ACC112 (cell line): Measurements from ENCODE around the gene CCDC146.
A peak's percentile ranks its signal among the peaks of the same experiment; 100 is the strongest.
"Not testable (repeated sequence)": the region's sequence is repeated elsewhere in the genome, so short reads cannot be mapped to it uniquely, and the experiment has no call there.

Source experiments
- H2AFZ ChIP-seq: fragments of 200-600 bp; sonication (generic); one replicate; pipeline ENCODE4 v1.6.0; 2017; ENCODE audit warnings: antibody characterized with exemption, low read length; ENCODE audit not compliant: unreplicated experiment
- H3K27ac ChIP-seq: fragments of 200-600 bp; sonication (generic); 2 replicates; pipeline ENCODE4 v1.5.1; 2014; ENCODE audit warnings: low read depth, mild to moderate bottlenecking, antibody characterized with exemption, low read length, moderate library complexity
- H3K27me3 ChIP-seq: fragments of 200-600 bp; sonication (generic); 2 replicates; pipeline ENCODE4 v1.6.1; 2014; ENCODE audit warnings: mild to moderate bottlenecking, antibody characterized with exemption, low read length, moderate library complexity, mixed read lengths; ENCODE audit not compliant: insufficient read depth
- H3K36me3 ChIP-seq: fragments of 200-600 bp; sonication (generic); 2 replicates; pipeline ENCODE4 v1.6.1; 2016; ENCODE audit warnings: mild to moderate bottlenecking, antibody characterized with exemption, low read length, moderate library complexity, mixed read lengths; ENCODE audit not compliant: insufficient read depth
- H3K4me1 ChIP-seq: fragments of 200-600 bp; sonication (generic); one replicate; pipeline ENCODE4 v1.6.1; 2016; ENCODE audit warnings: low read length, mixed read lengths; ENCODE audit not compliant: insufficient read depth, unreplicated experiment, control insufficient read depth
- H3K4me3 ChIP-seq: fragments of 200-600 bp; sonication (generic); 2 replicates; pipeline ENCODE4 v1.5.1; 2014; ENCODE audit warnings: mild to moderate bottlenecking, low read depth, low read length
- H3K79me2 ChIP-seq: fragments of 200-600 bp; sonication (generic); one replicate; pipeline ENCODE4 v1.6.0; 2016; ENCODE audit warnings: low read length; ENCODE audit not compliant: control insufficient read depth, unreplicated experiment, insufficient read depth

The CCDC146 gene

DNA sequence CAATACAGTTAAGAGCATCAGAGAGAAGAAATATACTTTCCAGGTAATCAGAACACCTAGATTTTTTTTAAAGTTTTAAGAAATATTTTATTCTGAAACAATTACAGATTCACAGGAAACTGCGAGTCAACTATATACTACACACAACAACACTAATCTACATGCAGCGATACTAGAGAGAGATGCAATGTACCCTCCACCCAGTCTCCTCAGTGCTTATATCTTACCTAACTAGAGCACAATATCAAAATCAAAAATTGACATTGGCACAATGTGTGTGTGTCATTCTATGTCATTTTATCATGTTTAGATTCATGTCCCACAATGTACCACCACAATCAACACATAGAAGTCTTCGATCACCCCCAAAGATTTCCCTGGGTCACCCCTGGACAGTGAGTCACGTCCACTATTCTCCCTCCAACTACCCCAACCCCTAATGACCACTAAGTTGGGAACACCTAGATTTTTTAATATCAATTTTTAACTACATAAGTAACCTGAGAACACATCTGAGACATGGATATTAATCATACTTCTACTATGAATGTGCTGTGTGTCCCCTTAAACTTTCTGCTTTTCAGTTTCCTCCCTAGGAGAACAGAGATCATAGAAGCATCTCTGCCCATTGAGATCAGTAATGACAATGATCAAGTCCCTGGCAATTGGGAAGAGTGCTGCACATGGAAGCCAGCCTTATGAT, 207.2 kb downstream of the CCDC146 start:
- Histone ChIP-seq H3K27me3 (no peaks in the 10 kb centered on the region), H3K36me3 (no peaks in the 10 kb centered on the region), H3K27ac (peak overlapping the region; percentile 15; the same call in 1 of the 2 replicates), H2AFZ (peak overlapping the region; percentile 24), H3K4me1 (peaks cover 59% of the 10 kb centered on the region), H3K4me3 (no peak overlapping the region; the same call in 1 of the 2 replicates), H3K79me2 (no peaks in the 10 kb centered on the region)

DNA sequence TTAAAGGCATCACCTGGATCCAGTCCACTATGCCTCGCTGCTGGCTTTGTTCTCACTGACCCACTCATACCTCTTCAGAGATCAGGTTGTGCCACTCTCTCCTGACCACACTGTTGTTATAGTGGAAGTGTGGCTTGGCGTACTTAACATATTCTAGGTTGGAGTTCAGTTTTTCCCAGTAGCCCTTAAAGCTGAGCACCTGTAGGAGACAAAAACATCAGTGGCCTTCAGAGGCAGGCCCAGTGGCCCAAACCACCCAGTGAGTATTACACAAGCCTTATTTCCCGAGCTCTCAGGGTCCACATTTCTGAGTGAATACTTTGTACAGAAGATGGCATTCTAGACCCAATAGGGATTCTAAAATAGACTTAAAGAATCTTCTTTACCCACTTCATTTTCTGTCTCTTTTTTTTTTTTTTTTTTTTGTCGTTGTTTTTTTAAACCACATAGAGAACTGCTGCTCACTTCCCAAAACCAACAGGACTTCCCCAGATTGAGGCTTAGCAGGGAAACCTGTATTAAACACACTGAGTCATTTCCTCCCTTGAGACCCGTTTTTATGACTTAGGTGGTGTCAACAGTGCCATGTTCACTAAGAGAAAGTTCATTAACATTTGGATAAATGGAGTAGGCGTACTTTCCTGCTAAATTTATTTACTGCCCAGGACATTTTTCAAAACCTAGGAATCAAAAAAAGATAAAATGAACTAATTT, 207.9 kb downstream of the CCDC146 start:
- Histone ChIP-seq H3K27ac (peak overlapping the region; percentile 15; the same call in 1 of the 2 replicates), H3K4me1 (peaks cover 59% of the 10 kb centered on the region), H3K36me3 (no peaks in the 10 kb centered on the region), H3K4me3 (no peak overlapping the region; the same call in 1 of the 2 replicates), H3K27me3 (no peaks in the 10 kb centered on the region), H3K79me2 (no peaks in the 10 kb centered on the region), H2AFZ (peak overlapping the region; percentile 24)

DNA sequence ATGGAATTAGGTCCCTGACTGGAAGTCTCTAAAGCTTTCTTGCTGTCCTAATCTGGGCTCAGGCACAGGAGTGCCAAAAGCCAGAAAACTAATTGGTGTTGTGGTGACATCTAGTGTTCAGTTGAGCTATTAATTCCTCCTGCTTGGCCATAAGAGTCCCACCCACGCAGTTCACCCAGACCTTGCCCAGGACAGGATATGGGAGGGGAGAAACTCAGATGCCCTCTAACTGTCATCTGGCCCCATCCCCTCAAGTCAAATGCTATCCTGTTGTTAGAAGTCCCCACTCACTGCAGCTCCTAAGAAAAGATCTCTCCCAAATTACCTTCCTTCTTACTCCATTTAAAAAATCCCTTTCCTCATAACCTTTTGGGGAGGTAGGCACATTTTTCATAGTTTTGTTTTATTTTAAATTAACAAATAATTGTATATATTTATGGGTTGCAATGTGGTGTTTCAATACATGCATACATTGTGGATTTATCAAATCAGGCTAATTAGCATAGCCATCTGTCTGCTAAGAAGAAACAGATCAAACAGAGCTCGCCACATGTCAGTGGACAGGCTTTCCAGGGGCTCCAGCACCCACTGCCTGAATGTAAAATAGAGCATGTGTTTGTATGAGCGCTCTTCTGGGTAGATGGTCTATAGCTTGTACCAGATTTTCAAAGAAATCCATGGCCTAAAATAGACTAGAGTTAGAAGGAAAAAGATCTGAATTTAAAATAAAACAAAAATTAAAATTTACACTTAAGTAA, 209.7 kb downstream of the CCDC146 start:
- Histone ChIP-seq H3K27ac (no peak overlapping the region), H3K27me3 (no peaks in the 10 kb centered on the region), H3K36me3 (no peaks in the 10 kb centered on the region), H3K79me2 (no peaks in the 10 kb centered on the region), H3K4me1 (peaks cover 44% of the 10 kb centered on the region), H2AFZ (no peak overlapping the region), H3K4me3 (no peak overlapping the region)

DNA sequence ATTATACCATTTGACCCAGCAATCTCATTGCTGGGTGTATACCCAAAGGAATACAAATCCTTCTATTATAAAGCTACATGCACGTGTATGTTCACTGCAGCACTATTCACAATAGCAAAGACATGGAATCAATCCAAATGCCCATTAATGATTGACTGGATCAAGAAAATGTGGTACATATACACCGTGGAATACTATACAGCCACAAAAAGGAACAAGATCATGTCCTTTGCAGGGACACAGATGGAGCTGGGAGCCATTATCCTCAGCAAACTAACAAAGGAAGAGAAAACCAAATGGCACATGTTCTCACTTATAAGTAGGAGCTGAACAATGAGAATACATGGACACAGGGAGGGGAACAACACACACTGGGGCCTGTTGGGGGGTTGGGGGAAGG, 211.6 kb downstream of the CCDC146 start:
- not testable (repeated sequence) for H3K27ac ChIP-seq, H3K79me2 ChIP-seq, H3K36me3 ChIP-seq, H3K27me3 ChIP-seq, H2AFZ ChIP-seq, H3K4me3 ChIP-seq
- H3K4me1 ChIP-seq: peaks cover 25% of the 10 kb centered on the region

DNA sequence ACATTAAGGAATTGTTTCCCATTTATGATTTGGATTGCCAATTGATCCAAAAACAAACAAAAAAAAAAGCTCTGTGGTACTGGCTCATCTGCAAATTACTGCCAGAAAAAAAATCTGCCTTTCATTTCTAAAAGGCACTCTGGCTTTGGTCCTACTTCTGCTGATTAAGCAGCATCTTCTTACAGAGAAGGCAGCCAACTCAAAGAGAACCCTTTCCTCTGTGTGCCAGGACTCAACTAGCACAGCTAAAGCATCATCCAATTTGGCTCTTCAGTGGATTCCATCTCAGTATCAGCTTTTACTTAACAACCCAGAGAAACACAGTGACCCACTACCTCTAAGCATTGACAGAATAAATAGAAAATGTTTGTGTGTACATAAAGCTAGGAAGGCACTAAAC, 213.2 kb downstream of the CCDC146 start:
- no peak overlapping the region for H2AFZ ChIP-seq
- H3K79me2 ChIP-seq: no peaks in the 10 kb centered on the region
- H3K4me1 ChIP-seq: peaks cover 11% of the 10 kb centered on the region
- no peak overlapping the region for H3K4me3 ChIP-seq
- H3K27me3 ChIP-seq: no peaks in the 10 kb centered on the region
- no peak overlapping the region for H3K27ac ChIP-seq
- H3K36me3 ChIP-seq: no peaks in the 10 kb centered on the region

DNA sequence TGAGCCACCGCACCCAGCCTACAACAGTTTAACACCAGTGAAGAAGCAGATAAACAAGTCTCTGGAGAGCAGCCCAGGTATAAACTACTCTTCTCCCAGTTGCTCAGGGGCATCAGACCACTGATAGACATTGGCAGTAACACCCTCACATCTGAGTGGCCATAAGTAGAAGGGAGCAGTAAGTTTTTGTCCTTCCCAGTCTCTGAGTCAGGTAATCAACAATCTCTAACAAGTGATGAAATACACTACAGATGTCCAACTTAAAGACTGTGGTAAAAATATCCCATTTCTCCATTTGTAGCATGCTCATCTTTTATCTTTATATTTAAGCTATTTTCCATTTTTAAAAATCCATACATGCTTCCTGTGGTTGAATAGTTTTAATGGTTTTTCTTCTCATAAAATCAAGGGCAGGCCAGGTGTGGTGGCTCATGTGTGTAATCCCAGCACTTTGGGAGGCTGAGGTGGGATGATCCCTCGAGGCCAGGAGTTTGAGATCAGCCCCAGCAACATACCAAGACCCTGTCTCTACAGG, 215.1 kb downstream of the CCDC146 start:
- H3K27ac ChIP-seq: no peak overlapping the region
- no peaks in the 10 kb centered on the region for H3K79me2 ChIP-seq
- no peak overlapping the region for H3K4me3 ChIP-seq
- no peaks in the 10 kb centered on the region for H3K27me3 ChIP-seq
- no peaks in the 10 kb centered on the region for H3K36me3 ChIP-seq
- no peaks in the 10 kb centered on the region for H3K4me1 ChIP-seq
- no peak overlapping the region for H2AFZ ChIP-seq

DNA sequence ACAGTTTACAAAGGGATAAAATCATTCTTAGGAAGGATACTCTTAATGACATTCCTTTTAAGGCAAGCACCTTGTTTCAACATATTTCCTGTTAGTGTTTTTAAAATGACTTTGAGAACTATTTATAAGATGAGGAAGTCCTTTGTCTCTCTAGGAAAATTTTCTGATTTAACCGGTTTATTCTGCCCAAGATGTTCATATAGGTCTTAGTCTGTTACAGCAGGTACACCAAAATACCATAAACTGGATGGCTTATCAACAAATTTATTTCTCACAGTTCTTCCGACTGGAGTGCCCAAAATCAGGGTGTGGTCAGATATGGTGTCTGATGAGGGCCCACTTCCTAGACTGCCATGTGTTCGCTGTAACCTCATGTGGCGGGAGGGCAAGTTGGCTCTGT, 215.8 kb downstream of the CCDC146 start:
- no peaks in the 10 kb centered on the region for H3K4me1 ChIP-seq
- H3K4me3 ChIP-seq: no peak overlapping the region
- no peaks in the 10 kb centered on the region for H3K79me2 ChIP-seq
- no peak overlapping the region for H2AFZ ChIP-seq
- H3K27ac ChIP-seq: no peak overlapping the region
- H3K27me3 ChIP-seq: no peaks in the 10 kb centered on the region
- no peaks in the 10 kb centered on the region for H3K36me3 ChIP-seq

DNA sequence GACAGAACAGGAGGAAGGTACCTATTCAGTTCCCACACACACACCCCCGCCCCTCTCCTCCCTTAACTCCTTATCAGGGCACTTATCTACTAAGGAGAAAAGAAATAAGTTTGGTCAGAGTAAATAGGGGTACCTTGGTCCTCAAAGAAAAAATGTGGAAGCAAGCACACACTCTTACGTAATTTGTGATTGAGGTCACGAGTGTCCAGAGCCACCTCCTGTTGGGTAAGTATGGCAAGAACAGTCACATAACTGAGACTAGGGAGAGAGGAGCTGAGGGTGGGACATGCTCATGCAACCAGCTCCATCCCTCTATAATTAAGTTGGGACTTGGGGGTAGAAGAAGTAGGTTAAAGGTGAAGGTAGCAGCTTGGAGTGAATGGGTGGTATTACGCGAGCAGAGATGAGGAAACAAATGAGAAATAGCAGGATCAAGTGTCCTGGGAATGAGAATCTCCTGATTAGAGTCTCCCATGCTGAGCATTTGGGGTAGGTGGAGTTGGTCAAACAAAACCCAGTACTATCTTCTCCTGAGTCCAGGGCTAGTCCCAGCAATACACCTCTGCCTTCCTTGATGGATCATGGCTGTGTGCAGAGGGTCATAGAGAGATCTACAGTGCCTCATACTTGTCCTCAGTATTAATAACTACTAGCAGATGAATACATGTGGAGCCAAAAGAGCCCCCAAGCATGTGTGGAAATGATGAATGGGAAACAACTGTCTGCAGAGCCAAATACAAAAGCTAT, 216.6 kb downstream of the CCDC146 start:
- no peak overlapping the region for H3K4me3 ChIP-seq
- no peaks in the 10 kb centered on the region for H3K27me3 ChIP-seq
- no peaks in the 10 kb centered on the region for H3K79me2 ChIP-seq
- no peaks in the 10 kb centered on the region for H3K4me1 ChIP-seq
- H3K27ac ChIP-seq: no peak overlapping the region
- no peaks in the 10 kb centered on the region for H3K36me3 ChIP-seq
- H2AFZ ChIP-seq: no peak overlapping the region

DNA sequence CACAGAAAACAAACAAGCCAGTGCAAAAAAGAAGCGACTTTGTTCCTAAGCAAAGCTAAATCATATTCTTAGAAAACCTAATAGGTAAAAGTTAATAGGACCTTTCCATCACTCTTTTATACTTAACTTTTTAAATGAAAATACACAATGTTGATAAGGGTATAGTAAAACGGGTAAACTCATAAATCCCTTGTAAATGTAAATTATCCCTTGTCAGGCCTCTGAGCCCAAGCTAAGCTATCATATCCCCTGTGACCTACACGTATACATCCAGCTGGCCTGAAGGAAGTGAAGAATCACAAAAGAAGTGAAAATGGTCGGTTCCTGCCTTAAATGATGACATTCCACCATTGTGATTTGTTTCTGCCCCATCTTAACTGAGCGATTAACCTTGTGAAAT, 217.3 kb downstream of the CCDC146 start:
- Histone ChIP-seq H3K27ac (no peak overlapping the region), H2AFZ (no peak overlapping the region), H3K36me3 (no peaks in the 10 kb centered on the region), H3K4me3 (no peak overlapping the region), H3K79me2 (no peaks in the 10 kb centered on the region), H3K27me3 (no peaks in the 10 kb centered on the region), H3K4me1 (no peaks in the 10 kb centered on the region)
